NCI-H1436 treated with DMSO at 0.1 percent for 48 hours (cell line): ENCODE results near the gene GTF3C1.
"Not testable (repeated sequence)": the region's sequence is repeated elsewhere in the genome, so short reads cannot be mapped to it uniquely, and the experiment has no call there.

Source experiments
- DNase-seq: peaks from one replicate; lab custom pipeline; 2025; lab: John Stamatoyannopoulos, UW

GTF3C1 gene

GRCh38 chr16:27462846-27463682, 86.6 kb downstream of the GTF3C1 start:
- no peak for DNase-seq

- DNase-seq: no peak
Observed at GRCh38 chr16:27462200-27462845, 87.4 kb downstream of the GTF3C1 start.

GRCh38 chr16:27461483-27462171, 88.1 kb downstream of the GTF3C1 start:
- no peak for DNase-seq

GRCh38 chr16:27460663-27461482, 88.8 kb downstream of the GTF3C1 start:
- DNase-seq: no peak

- no peak for DNase-seq
Observed at GRCh38 chr16:27460213-27460612, 89.5 kb downstream of the GTF3C1 start.

GRCh38 chr16:27458987-27459688, 90.6 kb downstream of the GTF3C1 start:
- no peak for DNase-seq

- no peak for DNase-seq
Observed at GRCh38 chr16:27458258-27458657, 91.5 kb downstream of the GTF3C1 start.

GRCh38 chr16:27457605-27457900, 92.2 kb downstream of the GTF3C1 start:
- not testable (repeated sequence) for DNase-seq

- DNase-seq: no peak
Observed at GRCh38 chr16:27455700-27456099, 94.0 kb downstream of the GTF3C1 start.

GRCh38 chr16:27453494-27453825, 96.3 kb downstream of the GTF3C1 start:
- DNase-seq: no peak

- DNase-seq: no peak
Observed at GRCh38 chr16:27452569-27453493, 96.9 kb downstream of the GTF3C1 start.

- no peak for DNase-seq
Observed at GRCh38 chr16:27450196-27450549, 99.5 kb downstream of the GTF3C1 start.

GRCh38 chr16:27449434-27450195, 100.1 kb downstream of the GTF3C1 start:
- no peak for DNase-seq

GRCh38 chr16:27448532-27449433, 100.9 kb downstream of the GTF3C1 start:
- DNase-seq: no peak

- DNase-seq: no peak
Observed at GRCh38 chr16:27447301-27447700, 102.4 kb downstream of the GTF3C1 start.

- DNase-seq: no peak
Observed at GRCh38 chr16:27446721-27447120, 103.0 kb downstream of the GTF3C1 start.

GRCh38 chr16:27445502-27446175, 104.1 kb downstream of the GTF3C1 start:
- no peak for DNase-seq

GRCh38 chr16:27444470-27444869, 105.2 kb downstream of the GTF3C1 start:
- no peak for DNase-seq
